HG03108 (cell line): ENCODE measurements around the gene WDR35.

ENCODE experiments used
- ATAC-seq: cut with Tn5 transposase; IDR thresholded peaks from one replicate; pipeline ENCODE4 v1.9.1; 2021; ENCODE audit warnings: moderate library complexity; ENCODE audit not compliant: unreplicated experiment

The WDR35 gene

GRCh38 chr2:19989667-19990415 lies at the start of gene WDR35:
Gene WDR35 (minus strand): TSS chr2:19990105. CDS start chr2:19990015, 90 bp downstream.
- ATAC-seq: peak; percentile 86

- no peak for ATAC-seq
Observed at GRCh38 chr2:20037660-20038059, 47.8 kb upstream of the WDR35 start.

- ATAC-seq: no peak
Observed at GRCh38 chr2:20035955-20036666, 46.2 kb upstream of the WDR35 start.

- ATAC-seq: no peak
Observed at GRCh38 chr2:20034821-20035220, 44.9 kb upstream of the WDR35 start.

GRCh38 chr2:20034218-20034617 lies 44.3 kb upstream of the WDR35 start:
- ATAC-seq: no peak

GRCh38 chr2:20033322-20033721 lies 43.4 kb upstream of the WDR35 start:
- ATAC-seq: no peak

GRCh38 chr2:20030224-20030623 lies 40.3 kb upstream of the WDR35 start:
- ATAC-seq: no peak

GRCh38 chr2:20027705-20028434 lies 38.0 kb upstream of the WDR35 start:
- ATAC-seq: no peak

GRCh38 chr2:20027260-20027677 lies 37.4 kb upstream of the WDR35 start:
- no peak for ATAC-seq

GRCh38 chr2:20025065-20025786 lies 35.3 kb upstream of the WDR35 start:
- no peak for ATAC-seq

- ATAC-seq: no peak
Observed at GRCh38 chr2:20023688-20024087, 33.8 kb upstream of the WDR35 start.

GRCh38 chr2:20021405-20022009 lies 31.6 kb upstream of the WDR35 start:
- ATAC-seq: no peak

- ATAC-seq: no peak
Observed at GRCh38 chr2:20019747-20020146, 29.8 kb upstream of the WDR35 start.

- ATAC-seq: no peak
Observed at GRCh38 chr2:20018601-20019152, 28.8 kb upstream of the WDR35 start.

GRCh38 chr2:20016346-20016745 lies 26.4 kb upstream of the WDR35 start:
- ATAC-seq: no peak

- no peak for ATAC-seq
Observed at GRCh38 chr2:20015482-20016083, 25.7 kb upstream of the WDR35 start.

- no peak for ATAC-seq
Observed at GRCh38 chr2:20013126-20013849, 23.4 kb upstream of the WDR35 start.

- ATAC-seq: no peak
Observed at GRCh38 chr2:20012282-20013125, 22.6 kb upstream of the WDR35 start, which contains the start of gene MATN3. Gene MATN3 (minus strand): TSS chr2:20012668. CDS start chr2:20012631, 37 bp downstream.

GRCh38 chr2:20012032-20012281 lies 22.1 kb upstream of the WDR35 start:
- ATAC-seq: no peak
